Measurements from ENCODE around the gene C1orf116. TPM values are rescaled to one million over a fixed set of nuclear protein-coding genes. Genes with fewer than 3 reads are reported as not detected.

Gene C1orf116
- polyA plus RNA-seq, 1 donor (not counting 4 experiments of a cell fraction or from before 2014, with no cell fraction given), result 69.2 TPM

GRCh38 chr1:207071426-207071825 lies 38.9 kb upstream of the C1orf116 start:
- Histone ChIP-seq H3K27me3 (ENCODE audit: control insufficient read depth, extremely low read depth, insufficient read depth, low read length) (no peaks in the 10 kb centered on the region), H4K20me1 (ENCODE audit: control insufficient read depth, extremely low read depth, insufficient read depth, low read length) (no peaks in the 10 kb centered on the region), H2AFZ (ENCODE audit: control insufficient read depth, low read length) (no peak overlapping the region), H3K79me2 (ENCODE audit: control insufficient read depth, insufficient read depth, low read length) (no peaks in the 10 kb centered on the region), H3K9me1 (ENCODE audit: control insufficient read depth, extremely low read depth, insufficient read depth, low read length) (no peaks in the 10 kb centered on the region), H3K27ac (ENCODE audit: control insufficient read depth, insufficient read depth, low read length) (no peak overlapping the region), H3K4me1 (ENCODE audit: control insufficient read depth, extremely low read depth, insufficient read depth, low read length) (peaks cover 29% of the 10 kb centered on the region), H3K9ac (ENCODE audit: control insufficient read depth, extremely low read depth, insufficient read depth, low read length) (no peak overlapping the region), H3K4me3 (ENCODE audit: control insufficient read depth in 2 of 3, extremely low read depth in 1 of 3, insufficient read depth in 2 of 3, low read depth in 1 of 3, low read length in 3 of 3) (no peak overlapping the region), H3K4me2 (ENCODE audit: control insufficient read depth, extremely low read depth, insufficient read depth, low read depth, low read length) (no peak overlapping the region), H3K36me3 (ENCODE audit: control insufficient read depth in 2 of 2, extremely low read depth in 1 of 2, insufficient read depth in 2 of 2, low read length in 2 of 2) (peaks cover 28 to 31% of the 10 kb centered on the region in 2 experiments), H3K9me3 (ENCODE audit: control insufficient read depth, low read depth, low read length) (no peaks in the 10 kb centered on the region)
- dilution Hi-C loops (cut with MboI; ENCODE audit: extremely low pct_ligation_motif_present, low sequenced_read_pairs), result no loop called here
- TF ChIP-seq CTCF (optimal IDR thresholded peaks at IDR 0.05 in 1 of 3, IDR thresholded peaks at IDR 0.05 in 1 of 3, conservative IDR thresholded peaks at IDR 0.05 in 1 of 3; ENCODE audit: extremely low read depth in 1 of 3, insufficient read depth in 2 of 3, low read length in 3 of 3), result no peak
- TF ChIP-seq EZH2 (IDR thresholded peaks at IDR 0.05; ENCODE audit: low read length), result no peak
- FAIRE-seq, result no peak
- no peak for DNase-seq (ENCODE audit: low read depth, low spot score)

GRCh38 chr1:207070811-207071210 lies 38.3 kb upstream of the C1orf116 start:
- TF ChIP-seq CTCF (optimal IDR thresholded peaks at IDR 0.05 in 1 of 3, IDR thresholded peaks at IDR 0.05 in 1 of 3, conservative IDR thresholded peaks at IDR 0.05 in 1 of 3; ENCODE audit: extremely low read depth in 1 of 3, insufficient read depth in 2 of 3, low read length in 3 of 3), result no peak
- no peak for TF ChIP-seq EZH2 (IDR thresholded peaks at IDR 0.05; ENCODE audit: low read length)
- Histone ChIP-seq H3K79me2 (ENCODE audit: control insufficient read depth, insufficient read depth, low read length) (no peaks in the 10 kb centered on the region), H3K4me3 (ENCODE audit: control insufficient read depth in 2 of 3, extremely low read depth in 1 of 3, insufficient read depth in 2 of 3, low read depth in 1 of 3, low read length in 3 of 3) (no peak overlapping the region), H3K4me2 (ENCODE audit: control insufficient read depth, extremely low read depth, insufficient read depth, low read depth, low read length) (no peak overlapping the region), H3K36me3 (ENCODE audit: control insufficient read depth in 2 of 2, extremely low read depth in 1 of 2, insufficient read depth in 2 of 2, low read length in 2 of 2) (peaks cover 31% of the 10 kb centered on the region in 2 experiments), H2AFZ (ENCODE audit: control insufficient read depth, low read length) (no peak overlapping the region), H3K9ac (ENCODE audit: control insufficient read depth, extremely low read depth, insufficient read depth, low read length) (no peak overlapping the region), H3K27ac (ENCODE audit: control insufficient read depth, insufficient read depth, low read length) (no peak overlapping the region), H4K20me1 (ENCODE audit: control insufficient read depth, extremely low read depth, insufficient read depth, low read length) (no peaks in the 10 kb centered on the region), H3K27me3 (ENCODE audit: control insufficient read depth, extremely low read depth, insufficient read depth, low read length) (no peaks in the 10 kb centered on the region), H3K9me3 (ENCODE audit: control insufficient read depth, low read depth, low read length) (no peaks in the 10 kb centered on the region), H3K4me1 (ENCODE audit: control insufficient read depth, extremely low read depth, insufficient read depth, low read length) (peaks cover 25% of the 10 kb centered on the region), H3K9me1 (ENCODE audit: control insufficient read depth, extremely low read depth, insufficient read depth, low read length) (no peaks in the 10 kb centered on the region)
- dilution Hi-C loops (cut with MboI; ENCODE audit: extremely low pct_ligation_motif_present, low sequenced_read_pairs), result no loop called here
- no peak for DNase-seq (ENCODE audit: low read depth, low spot score)
- FAIRE-seq, result no peak
